Smooth muscle cell (in vitro differentiated cells): ENCODE results near the gene HSPA5. TPM values are rescaled to one million over a fixed set of nuclear protein-coding genes. Genes with fewer than 3 reads are reported as not detected.

Experiments
- DNase-seq: peaks from one replicate; lab custom pipeline; 2025; ENCODE audit not compliant: unreplicated experiment; lab: John Stamatoyannopoulos, UW
- H2AFZ ChIP-seq: fragments of 200-600 bp; sonication (generic); 2 replicates; pipeline ENCODE4 v1.6.0; 2016; ENCODE audit warnings: antibody characterized with exemption, low read depth, mild to moderate bottlenecking
- H3F3A ChIP-seq: fragments of 200-600 bp; sonication (generic); 2 replicates; pipeline ENCODE4 v1.6.0; 2017; ENCODE audit warnings: antibody characterized with exemption, low read depth
- H3K27ac ChIP-seq: fragments of 200-600 bp; sonication (generic); 2 replicates; pipeline ENCODE4 v1.5.1; 2016; ENCODE audit warnings: low read depth, mild to moderate bottlenecking
- H3K27me3 ChIP-seq: fragments of 200-600 bp; sonication (generic); 2 replicates; pipeline ENCODE4 v1.6.1; 2016; ENCODE audit warnings: low read depth, mild to moderate bottlenecking
- H3K36me3 ChIP-seq: fragments of 200-600 bp; sonication (generic); 2 replicates; pipeline ENCODE4 v1.5.1; 2016; ENCODE audit warnings: low read depth
- H3K4me1 ChIP-seq: fragments of 200-600 bp; sonication (generic); 2 replicates; pipeline ENCODE4 v1.5.1; 2016; ENCODE audit warnings: low read depth
- H3K4me2 ChIP-seq: fragments of 200-600 bp; sonication (generic); 2 replicates; pipeline ENCODE4 v1.6.0; 2016; ENCODE audit warnings: mild to moderate bottlenecking
- H3K4me3 ChIP-seq: fragments of 200-600 bp; sonication (generic); 2 replicates; pipeline ENCODE4 v1.5.1; 2016; ENCODE audit warnings: mild to moderate bottlenecking
- H3K79me2 ChIP-seq: fragments of 200-600 bp; sonication (generic); 2 replicates; pipeline ENCODE4 v1.6.0; 2016; ENCODE audit warnings: low read depth, mild to moderate bottlenecking
- H3K9ac ChIP-seq: fragments of 200-600 bp; sonication (generic); 2 replicates; pipeline ENCODE4 v1.6.0; 2016; ENCODE audit warnings: low read depth
- H3K9me3 ChIP-seq: fragments of 200-600 bp; sonication (generic); replicated peaks from 2 replicates; pipeline ENCODE4 v1.5.1; 2016; ENCODE audit warnings: low read depth
- H4K20me1 ChIP-seq: fragments of 200-600 bp; sonication (generic); 2 replicates; pipeline ENCODE4 v1.6.0; 2016; ENCODE audit warnings: low read depth
- WGBS: methylation state at CpG from one replicate; pipeline ENCODE4 v1.1.7; 2016; ENCODE audit warnings: low lambda C conversion rate; 5-methylcytosine and 5-hydroxymethylcytosine counted together
- polyA plus RNA-seq: library from polyadenylated mRNA; unstranded; fragments of >200 nt; fragmentation: Nextera tagmentation; extraction: Ambion mirVana; gene quantifications from 2 replicates; pipeline ENCODE4 v1.2.1, GENCODE V29; 2016
- total RNA-seq: library from RNA; depleted of rRNA; stranded (reverse); fragments of >200 nt; gene quantifications from 2 replicates; pipeline ENCODE4 v1.2.3, GENCODE V29; 2014
- TF ChIP-seq, protein P1 (sequence below): fragments of 200-600 bp; sonication (generic); IDR thresholded peaks from 2 replicates; pipeline ENCODE4 v1.5.1; 2017; ENCODE audit warnings: borderline replicate concordance, mild to moderate bottlenecking, antibody characterized with exemption; ENCODE audit not compliant: insufficient read depth, poor library complexity, severe bottlenecking

Gene HSPA5
- total and polyA plus RNA-seq, 2 experiments from 2014 or later: 180 to 605 TPM

DNA sequence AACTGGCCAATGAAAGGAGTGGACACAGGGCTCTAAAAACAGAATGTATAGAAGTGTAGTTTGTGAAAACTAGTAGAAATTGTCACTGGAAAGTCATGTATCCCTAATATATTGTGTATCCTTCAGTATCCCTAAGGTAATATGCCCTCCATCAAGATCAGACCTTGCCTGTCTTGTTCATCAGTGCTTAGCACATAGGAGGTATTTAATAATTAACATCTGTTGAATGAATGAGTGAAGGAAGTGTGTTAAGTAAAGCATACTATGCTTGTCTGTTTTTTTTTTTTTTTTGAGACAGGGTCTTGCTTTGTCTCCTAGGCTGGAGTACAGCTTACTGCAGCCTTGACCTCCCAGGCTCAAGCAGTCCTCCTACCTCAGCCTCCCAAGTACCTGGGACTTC lies 36.3 kb upstream of the HSPA5 start:
- H3K4me3 ChIP-seq: no peak overlapping the region
- H2AFZ ChIP-seq: no peak overlapping the region
- peaks cover 99% of the 10 kb centered on the region for H3K79me2 ChIP-seq
- DNase-seq: no peak
- H3K36me3 ChIP-seq: no peaks in the 10 kb centered on the region
- H3K4me2 ChIP-seq: no peak overlapping the region
- peaks cover 100% of the 10 kb centered on the region for H4K20me1 ChIP-seq
- H3F3A ChIP-seq: no peaks in the 10 kb centered on the region
- TF ChIP-seq, protein P1, sequence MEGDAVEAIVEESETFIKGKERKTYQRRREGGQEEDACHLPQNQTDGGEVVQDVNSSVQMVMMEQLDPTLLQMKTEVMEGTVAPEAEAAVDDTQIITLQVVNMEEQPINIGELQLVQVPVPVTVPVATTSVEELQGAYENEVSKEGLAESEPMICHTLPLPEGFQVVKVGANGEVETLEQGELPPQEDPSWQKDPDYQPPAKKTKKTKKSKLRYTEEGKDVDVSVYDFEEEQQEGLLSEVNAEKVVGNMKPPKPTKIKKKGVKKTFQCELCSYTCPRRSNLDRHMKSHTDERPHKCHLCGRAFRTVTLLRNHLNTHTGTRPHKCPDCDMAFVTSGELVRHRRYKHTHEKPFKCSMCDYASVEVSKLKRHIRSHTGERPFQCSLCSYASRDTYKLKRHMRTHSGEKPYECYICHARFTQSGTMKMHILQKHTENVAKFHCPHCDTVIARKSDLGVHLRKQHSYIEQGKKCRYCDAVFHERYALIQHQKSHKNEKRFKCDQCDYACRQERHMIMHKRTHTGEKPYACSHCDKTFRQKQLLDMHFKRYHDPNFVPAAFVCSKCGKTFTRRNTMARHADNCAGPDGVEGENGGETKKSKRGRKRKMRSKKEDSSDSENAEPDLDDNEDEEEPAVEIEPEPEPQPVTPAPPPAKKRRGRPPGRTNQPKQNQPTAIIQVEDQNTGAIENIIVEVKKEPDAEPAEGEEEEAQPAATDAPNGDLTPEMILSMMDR: no peak
- no peaks in the 10 kb centered on the region for H3K9me3 ChIP-seq
- H3K27ac ChIP-seq: no peak overlapping the region
- H3K9ac ChIP-seq: no peak overlapping the region
- H3K27me3 ChIP-seq: no peaks in the 10 kb centered on the region
- H3K4me1 ChIP-seq: no peaks in the 10 kb centered on the region

DNA sequence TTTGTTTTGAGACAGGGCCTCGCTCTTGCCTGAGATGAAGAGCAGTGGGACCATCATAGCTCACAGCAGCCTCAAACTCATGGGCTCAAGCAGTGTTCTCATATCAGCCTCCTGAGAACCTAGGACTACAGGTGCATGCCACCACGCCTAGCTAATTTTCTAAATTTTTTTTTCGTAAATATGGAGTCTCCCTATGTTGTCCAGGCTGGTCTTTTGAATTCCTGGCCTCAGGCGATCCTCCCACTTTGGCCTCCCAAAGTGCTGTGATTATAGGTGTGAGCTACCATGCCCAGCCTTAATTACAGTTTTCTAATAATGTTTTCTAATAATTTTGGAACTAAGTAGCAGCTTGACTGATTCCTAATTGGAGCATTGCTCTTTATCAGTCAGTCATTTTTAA lies 35.6 kb upstream of the HSPA5 start:
- Histone ChIP-seq H3K27me3 (no peaks in the 10 kb centered on the region), H3K27ac (no peak overlapping the region), H3F3A (no peaks in the 10 kb centered on the region), H3K4me2 (no peak overlapping the region), H3K9ac (no peak overlapping the region), H3K4me1 (no peaks in the 10 kb centered on the region), H3K4me3 (no peak overlapping the region), H3K79me2 (peaks cover 99% of the 10 kb centered on the region), H3K36me3 (no peaks in the 10 kb centered on the region), H2AFZ (no peak overlapping the region), H3K9me3 (no peaks in the 10 kb centered on the region), H4K20me1 (peaks cover 100% of the 10 kb centered on the region)
- TF ChIP-seq, protein P1: no peak
- 99% methylated on average over 4 of the region's 4 CpGs for WGBS
- DNase-seq: no peak

DNA sequence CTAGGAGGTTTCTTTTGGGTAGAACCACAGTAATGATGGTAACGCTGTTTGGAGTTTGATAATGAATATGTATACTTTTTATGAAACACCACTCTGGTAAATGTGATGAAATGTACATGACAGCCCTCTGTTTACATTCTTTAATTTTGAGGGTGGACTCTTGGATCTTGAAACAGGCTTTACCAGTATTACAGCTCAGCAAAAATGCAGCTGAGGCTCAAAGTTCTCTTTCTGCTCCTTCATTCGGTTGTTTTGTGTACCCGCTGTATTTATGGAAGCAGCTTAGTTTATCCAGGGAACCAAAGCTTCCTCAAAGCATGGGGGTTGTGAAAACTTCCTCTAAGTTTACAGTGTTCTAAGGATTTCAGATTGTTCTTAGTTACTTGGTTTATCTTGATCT lies 31.6 kb upstream of the HSPA5 start:
- Histone ChIP-seq H3K4me3 (no peak overlapping the region), H2AFZ (no peak overlapping the region), H3K9me3 (no peaks in the 10 kb centered on the region), H3K36me3 (no peaks in the 10 kb centered on the region), H3K79me2 (peaks cover 99% of the 10 kb centered on the region), H3K4me1 (no peaks in the 10 kb centered on the region), H3K4me2 (peak overlapping the region; percentile 64), H3F3A (no peaks in the 10 kb centered on the region), H3K27ac (peak overlapping the region; percentile 76), H3K27me3 (no peaks in the 10 kb centered on the region), H3K9ac (peak overlapping the region; percentile 27), H4K20me1 (peaks cover 97% of the 10 kb centered on the region)
- WGBS: 44% methylated on average over 3 of the region's 3 CpGs
- no peak for DNase-seq
- TF ChIP-seq, protein P1: no peak

DNA sequence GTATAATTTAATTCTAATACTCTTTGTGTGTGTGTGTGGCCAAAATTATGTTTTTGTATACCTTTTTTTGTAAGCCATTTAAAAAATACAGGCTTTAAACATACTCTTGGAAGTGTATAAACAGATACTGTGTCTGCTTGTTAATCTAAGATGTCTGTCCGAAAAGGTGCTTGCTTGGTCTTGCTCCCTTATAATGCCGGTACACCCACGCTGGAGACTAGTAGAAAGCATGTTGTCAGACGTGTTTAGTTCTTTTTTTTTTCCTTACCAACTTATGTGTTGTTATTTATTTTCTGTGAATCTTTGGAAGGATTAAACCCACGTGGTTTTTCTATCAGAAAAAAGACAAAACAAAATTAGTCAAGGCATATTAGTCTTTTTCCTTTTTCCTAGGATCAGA lies 29.9 kb upstream of the HSPA5 start:
- Histone ChIP-seq H3K79me2 (peaks cover 99% of the 10 kb centered on the region), H4K20me1 (peaks cover 97% of the 10 kb centered on the region), H3F3A (no peaks in the 10 kb centered on the region), H3K4me1 (no peaks in the 10 kb centered on the region), H3K27ac (peak overlapping the region; percentile 76), H3K9me3 (no peaks in the 10 kb centered on the region), H3K4me3 (no peak overlapping the region), H3K9ac (no peak overlapping the region), H2AFZ (no peak overlapping the region), H3K36me3 (no peaks in the 10 kb centered on the region), H3K4me2 (no peak overlapping the region), H3K27me3 (no peaks in the 10 kb centered on the region)
- WGBS: 81% methylated on average over 5 of the region's 5 CpGs
- TF ChIP-seq, protein P1: no peak
- DNase-seq: no peak
